Stimulated activated CD4-positive, alpha-beta T cell treated with anti-CD3 and anti-CD28 coated beads, Interleukin-4, amount 100 ng/mL, for 1 hour (primary cell): ENCODE measurements around the gene ZNF221.
A peak's percentile ranks its signal among the peaks of the same experiment; 100 is the strongest.

Experiments
- DNase-seq: peaks from one replicate; pipeline ENCODE4 v3.0.0-alpha.2; 2020

Gene ZNF221

GRCh38 chr19:43960411-43960810 is 9.4 kb downstream of the ZNF221 start:
- no peak for DNase-seq

DNA sequence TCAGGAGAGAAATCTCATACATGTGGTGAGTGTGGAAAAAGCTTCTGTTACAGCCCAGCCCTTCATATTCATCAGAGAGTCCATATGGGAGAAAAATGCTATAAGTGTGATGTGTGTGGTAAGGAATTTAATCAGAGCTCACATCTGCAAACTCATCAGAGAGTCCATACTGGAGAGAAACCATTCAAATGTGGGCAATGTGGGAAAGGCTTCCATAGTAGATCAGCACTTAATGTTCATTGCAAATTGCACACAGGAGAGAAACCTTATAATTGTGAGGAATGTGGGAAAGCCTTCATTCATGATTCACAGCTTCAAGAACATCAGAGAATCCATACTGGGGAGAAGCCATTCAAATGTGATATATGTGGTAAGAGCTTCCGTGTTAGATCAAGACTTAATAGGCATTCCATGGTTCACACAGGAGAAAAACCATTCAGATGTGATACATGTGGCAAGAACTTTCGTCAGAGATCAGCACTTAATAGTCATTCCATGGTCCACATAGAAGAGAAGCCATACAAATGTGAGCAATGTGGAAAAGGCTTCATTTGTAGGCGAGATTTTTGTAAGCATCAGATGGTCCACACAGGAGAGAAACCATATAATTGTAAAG is 15.2 kb downstream of the ZNF221 start:
- no peak for DNase-seq

GRCh38 chr19:43976732-43977131 is 25.7 kb downstream of the ZNF221 start:
- DNase-seq: no peak

DNA sequence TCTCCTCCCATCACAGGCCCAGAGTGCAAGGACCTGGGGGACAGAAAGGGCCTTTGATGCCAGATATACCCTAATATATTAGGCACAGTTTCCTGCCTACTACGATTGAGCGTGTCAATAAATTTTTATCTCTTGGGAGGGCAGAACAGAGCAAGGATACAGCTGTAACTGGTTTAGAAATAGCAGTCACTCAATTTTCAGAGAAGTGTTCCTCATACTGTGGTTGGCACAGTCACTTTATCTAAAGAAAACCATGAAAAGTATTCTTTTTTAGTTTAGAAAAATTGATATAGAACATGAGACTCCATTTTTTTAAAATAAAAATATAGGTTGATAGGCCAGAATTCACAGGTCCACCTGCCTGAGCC is 32.5 kb downstream of the ZNF221 start:
- no peak for DNase-seq

- DNase-seq: peak; percentile 62
These were observed 33.1 kb downstream of the ZNF221 start, which contains the start of gene ZNF155 for GRCh38 chr19:43983912-43984686. Gene ZNF155, plus strand, starts transcription at chr19:43984188. Its CDS starts 4,356 bp downstream, at chr19:43988544.

DNA sequence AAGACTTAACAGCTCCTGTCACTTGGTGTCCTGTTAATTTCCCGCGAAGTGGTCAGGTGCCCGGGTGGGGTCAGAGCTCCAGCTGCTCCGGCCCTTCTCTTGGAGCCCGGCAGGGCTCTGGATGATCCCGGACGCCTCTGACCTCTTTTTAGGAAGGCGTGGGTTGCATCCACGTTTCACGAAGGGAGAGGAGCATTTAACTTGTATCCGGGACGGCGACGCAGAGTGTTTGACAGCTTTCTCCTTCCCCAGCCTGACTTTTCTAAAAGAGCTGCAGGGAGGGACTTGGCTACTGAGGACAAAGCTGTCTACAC is 33.6 kb downstream of the ZNF221 start:
- DNase-seq: no peak

DNA sequence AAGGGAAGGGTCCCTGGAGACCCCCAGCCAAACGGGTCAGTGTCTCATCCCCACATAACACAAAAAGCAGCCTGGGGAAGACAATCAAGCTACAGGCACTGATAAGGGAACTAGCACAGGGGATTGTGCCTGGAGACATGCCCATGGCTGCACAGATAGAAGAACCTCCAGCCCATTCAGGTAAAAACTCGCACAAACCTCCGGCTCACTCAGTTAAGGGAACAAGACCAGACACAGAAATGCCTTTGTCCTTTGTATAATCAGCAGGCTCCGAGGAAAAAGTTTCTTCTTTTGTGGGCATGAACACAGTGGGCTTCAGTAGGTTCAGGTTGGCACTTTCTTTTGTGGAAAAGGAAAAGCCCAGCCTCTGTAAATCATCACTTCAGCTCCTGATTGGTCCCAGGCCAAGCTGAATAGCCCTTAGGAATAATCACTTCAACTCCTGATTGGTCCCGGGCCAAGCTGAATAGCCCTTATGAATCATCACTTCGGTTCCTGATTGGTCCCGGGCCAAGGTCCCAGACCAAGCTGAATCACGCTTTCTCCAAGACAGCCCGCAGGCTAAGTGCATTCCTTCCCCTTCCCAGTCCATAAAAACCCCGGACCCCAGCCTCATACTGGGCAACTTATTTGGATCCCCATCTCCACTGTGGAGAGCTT is 46.7 kb downstream of the ZNF221 start:
- DNase-seq: no peak

DNA sequence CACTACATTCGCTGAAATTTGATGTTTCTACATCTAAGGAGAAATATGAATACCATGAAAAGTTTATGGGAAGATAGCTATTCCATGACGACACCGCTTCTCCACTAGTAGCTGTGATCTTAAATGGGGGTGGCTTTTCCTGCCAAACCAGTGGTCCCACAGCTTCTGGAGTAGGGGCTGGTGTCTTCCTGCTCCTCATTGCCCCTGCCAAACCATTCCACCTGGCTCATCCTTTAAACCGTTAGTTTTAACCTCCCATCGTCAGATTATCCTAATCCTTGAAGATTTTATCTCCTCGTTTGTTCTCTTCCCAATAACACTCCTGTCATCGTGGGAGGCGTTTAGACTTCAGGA is 51.2 kb downstream of the ZNF221 start:
- DNase-seq: no peak

- peak; percentile 73 for DNase-seq
These were observed 51.8 kb downstream of the ZNF221 start, which contains the start of gene ZNF230 for GRCh38 chr19:44002566-44003460. Gene ZNF230, plus strand, starts transcription at chr19:44002957. Its CDS starts 4,122 bp downstream, at chr19:44007079.

DNA sequence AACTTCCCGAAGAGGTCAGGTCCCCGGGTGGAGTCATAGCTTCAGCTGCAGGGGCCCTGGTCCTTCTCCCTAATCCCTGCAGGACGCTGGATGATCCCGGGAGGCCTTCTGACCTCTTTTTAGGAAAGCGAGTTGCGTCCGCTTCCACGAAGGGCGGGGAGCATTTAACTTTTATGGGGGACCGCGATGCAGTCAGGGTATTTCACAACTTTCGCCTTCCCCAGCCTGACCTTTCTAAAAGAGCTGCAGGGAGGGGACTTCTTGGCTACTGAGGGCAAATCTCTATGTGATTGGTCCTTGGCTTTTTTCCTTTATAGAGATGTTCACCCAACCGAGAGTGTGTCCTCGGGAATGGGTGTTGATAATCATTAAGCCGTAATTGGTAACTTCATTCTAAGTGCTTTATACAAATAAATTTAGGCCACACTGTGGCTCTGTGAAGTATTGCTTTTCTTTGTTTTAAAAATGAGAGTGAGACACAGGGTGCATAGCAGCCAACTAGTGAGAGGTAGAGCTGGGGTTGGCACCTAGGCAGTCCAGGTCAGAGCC is 52.5 kb downstream of the ZNF221 start:
- no peak for DNase-seq

DNA sequence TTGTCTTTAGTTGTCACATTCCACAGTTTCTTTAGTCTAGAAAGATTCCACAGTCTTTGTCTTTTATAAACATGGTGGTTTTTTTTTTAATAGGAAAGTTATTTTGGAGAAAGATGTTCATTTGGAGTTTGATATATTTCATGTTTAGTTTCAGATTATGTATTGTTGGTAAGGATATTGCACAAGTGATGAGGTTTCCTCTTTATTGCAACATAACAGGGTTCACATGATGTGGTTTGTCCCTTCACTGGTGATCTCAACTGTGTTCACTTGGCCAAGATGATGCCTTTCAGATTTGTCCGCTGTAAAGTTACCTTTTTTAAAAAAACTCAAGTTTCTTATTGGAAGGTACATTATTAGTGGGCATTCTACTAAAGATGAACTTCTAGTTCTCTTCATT is 54.9 kb downstream of the ZNF221 start:
- no peak for DNase-seq

DNA sequence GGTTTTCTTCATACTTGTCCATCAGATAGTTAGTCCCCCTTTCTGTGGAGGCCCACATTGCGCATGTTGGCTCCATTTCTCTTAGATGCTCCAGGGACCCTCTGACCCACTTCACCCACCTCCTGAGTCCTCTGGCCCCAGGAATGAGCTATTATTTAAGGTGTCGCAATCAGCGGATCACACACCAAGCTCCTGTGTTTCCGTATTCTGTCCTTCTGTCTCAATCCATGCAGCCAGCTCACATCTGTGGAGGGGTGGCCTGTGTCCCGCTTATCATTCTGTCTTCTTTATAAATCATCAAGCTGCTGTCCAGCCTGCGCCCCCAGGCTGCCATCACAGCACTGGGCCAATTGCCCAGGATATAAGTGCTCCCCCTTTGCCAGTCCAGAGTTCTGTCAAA is 56.4 kb downstream of the ZNF221 start:
- DNase-seq: no peak

DNA sequence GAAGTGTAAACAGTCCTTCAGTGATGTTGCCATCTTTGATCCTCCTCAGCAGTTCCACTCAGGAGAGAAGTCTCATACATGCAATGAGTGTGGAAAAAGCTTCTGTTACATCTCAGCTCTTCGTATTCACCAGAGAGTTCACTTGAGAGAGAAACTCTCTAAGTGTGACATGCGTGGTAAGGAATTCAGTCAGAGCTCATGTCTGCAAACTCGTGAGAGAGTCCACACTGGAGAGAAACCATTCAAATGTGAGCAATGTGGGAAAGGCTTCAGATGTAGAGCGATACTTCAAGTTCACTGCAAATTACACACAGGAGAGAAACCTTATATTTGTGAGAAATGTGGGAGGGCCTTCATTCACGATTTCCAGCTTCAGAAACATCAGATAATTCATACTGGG is 59.4 kb downstream of the ZNF221 start:
- DNase-seq: no peak
